CD4-positive, alpha-beta T cell treated with Interleukin-1 beta for 1 hour (primary cell): Measurements from ENCODE around the gene TBC1D1.
A peak's percentile ranks its signal among the peaks of the same experiment; 100 is the strongest.

ENCODE experiments used
- DNase-seq, 2 donors: peaks; one replicate each; pipeline ENCODE4 v3.0.0-alpha.2; 2020 to 2022

The TBC1D1 gene

DNA sequence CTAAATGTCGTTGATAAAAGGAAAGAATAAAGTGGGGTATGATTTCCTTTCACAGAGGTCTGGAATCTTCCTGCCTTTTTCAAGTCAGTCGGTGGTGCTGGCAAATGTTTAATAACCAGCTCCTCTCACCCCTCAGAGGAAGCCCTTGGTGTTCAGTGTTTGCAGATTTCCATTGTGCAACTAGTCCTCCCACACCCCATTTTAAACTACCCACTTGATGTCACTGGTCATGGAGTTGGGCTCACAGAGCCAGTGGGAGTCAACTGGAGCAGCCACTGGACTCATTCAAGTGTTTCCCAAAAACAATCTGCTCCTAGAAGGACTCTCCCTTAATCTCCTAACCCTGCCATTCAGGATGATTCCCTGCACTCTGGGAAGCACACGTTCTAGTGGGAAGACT, 218.5 kb downstream of the TBC1D1 start:
- no peak for DNase-seq

- no peak for DNase-seq
These were observed 219.0 kb downstream of the TBC1D1 start for GRCh38 chr4:38109896-38110295.

DNA sequence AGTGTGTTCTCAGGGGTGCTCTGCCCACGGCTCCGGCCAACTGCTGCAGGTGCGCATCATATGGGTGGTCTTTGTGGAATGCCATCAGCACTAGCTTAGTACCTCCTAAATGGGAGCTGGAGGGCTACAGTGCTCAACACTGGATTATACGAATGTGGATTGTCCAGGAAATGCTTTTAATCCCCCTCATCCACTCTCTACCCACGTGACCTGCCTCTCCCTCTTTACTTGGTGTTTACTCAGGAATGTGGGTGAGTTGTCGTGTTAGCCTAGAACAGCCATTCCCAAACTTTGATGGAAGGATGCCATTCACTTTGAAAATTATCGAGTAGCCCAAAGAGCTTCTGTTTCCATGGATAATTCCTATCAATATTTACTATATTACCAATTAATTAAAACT, 220.1 kb downstream of the TBC1D1 start:
- no peak for DNase-seq

GRCh38 chr4:38111717-38112116, 220.8 kb downstream of the TBC1D1 start:
- DNase-seq = no peak

- DNase-seq = no peak
These were observed 222.2 kb downstream of the TBC1D1 start for GRCh38 chr4:38113132-38113531.

DNA sequence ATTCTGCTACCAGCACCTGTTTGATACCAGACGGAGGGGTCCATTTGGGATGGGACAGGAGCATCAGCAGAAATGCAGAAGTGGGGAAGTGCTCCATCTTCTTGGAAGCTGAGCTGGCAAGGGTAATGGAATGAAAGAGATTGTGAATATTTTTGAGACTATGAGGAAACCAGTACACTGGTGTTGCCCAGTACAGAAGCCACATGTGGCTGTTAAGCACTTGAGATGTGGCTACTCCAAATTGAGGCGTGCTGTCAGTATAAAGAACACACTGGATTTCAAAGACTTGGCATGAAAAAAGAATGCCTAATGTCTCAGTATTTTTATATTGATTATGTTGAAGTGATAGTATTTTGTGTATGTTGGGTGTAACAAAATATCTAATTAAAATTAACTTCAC, 222.7 kb downstream of the TBC1D1 start:
- no peak for DNase-seq

GRCh38 chr4:38114386-38115150, 223.7 kb downstream of the TBC1D1 start:
- DNase-seq = no peak

DNA sequence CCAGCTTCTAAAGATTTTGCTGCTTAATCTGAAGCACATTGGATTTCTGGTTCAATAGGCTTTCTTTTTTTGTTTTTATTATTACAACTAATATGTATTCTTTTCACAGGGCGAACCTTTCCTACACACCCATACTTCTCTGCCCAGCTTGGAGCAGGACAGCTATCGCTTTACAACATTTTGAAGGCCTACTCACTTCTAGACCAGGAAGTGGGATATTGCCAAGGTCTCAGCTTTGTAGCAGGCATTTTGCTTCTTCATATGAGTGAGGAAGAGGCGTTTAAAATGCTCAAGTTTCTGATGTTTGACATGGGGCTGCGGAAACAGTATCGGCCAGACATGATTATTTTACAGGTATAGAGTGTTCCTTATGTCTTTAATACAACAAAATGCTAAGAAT, 224.7 kb downstream of the TBC1D1 start:
- no peak for DNase-seq

GRCh38 chr4:38117591-38117990, 226.7 kb downstream of the TBC1D1 start:
- no peak for DNase-seq

GRCh38 chr4:38119668-38120385, 228.9 kb downstream of the TBC1D1 start:
- no peak for DNase-seq

- DNase-seq = no peak
These were observed 229.9 kb downstream of the TBC1D1 start for GRCh38 chr4:38120772-38121171.

DNA sequence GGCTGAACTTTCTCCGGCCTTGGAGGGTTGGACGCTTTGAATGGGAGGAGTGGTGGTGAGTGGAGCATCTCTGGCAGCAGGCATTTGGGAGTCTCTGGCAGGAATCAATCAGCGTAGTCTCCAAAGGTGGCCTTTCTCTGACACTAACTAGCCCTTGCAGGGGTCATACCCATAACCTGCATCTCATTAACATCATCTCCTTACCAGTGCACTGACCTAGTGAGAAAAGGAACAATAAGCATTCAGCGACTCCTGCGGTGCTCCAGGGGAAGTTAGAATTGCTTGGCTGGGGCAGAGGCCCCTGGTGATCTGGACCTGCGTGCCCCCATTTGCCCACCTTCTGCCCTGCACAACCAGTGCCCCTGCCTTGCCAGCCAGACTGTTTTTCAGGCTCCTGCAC, 231.2 kb downstream of the TBC1D1 start:
- DNase-seq = no peak

DNA sequence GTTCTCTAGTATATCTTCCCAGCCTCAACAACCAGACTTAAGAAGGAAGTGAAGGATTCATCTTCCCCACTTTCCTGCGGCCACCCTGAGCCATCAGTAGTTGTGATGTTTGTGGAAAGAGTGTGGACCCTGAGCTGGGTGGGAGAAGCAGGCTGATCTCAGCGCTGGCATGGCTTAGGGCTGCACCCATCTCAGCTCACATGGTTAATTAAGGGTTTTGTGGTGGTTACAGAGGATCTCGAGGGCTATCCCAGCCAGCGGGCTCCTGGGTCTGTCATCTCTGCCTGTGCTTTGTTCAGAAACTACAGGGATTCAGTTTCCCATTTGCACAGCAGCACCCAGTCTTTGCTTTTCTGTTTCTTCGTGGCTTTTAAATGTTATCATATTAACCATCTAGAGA, 232.7 kb downstream of the TBC1D1 start:
- DNase-seq = no peak

- DNase-seq = no peak
These were observed 234.1 kb downstream of the TBC1D1 start for GRCh38 chr4:38124961-38125360.

GRCh38 chr4:38125816-38126215, 234.9 kb downstream of the TBC1D1 start:
- DNase-seq = no peak

DNA sequence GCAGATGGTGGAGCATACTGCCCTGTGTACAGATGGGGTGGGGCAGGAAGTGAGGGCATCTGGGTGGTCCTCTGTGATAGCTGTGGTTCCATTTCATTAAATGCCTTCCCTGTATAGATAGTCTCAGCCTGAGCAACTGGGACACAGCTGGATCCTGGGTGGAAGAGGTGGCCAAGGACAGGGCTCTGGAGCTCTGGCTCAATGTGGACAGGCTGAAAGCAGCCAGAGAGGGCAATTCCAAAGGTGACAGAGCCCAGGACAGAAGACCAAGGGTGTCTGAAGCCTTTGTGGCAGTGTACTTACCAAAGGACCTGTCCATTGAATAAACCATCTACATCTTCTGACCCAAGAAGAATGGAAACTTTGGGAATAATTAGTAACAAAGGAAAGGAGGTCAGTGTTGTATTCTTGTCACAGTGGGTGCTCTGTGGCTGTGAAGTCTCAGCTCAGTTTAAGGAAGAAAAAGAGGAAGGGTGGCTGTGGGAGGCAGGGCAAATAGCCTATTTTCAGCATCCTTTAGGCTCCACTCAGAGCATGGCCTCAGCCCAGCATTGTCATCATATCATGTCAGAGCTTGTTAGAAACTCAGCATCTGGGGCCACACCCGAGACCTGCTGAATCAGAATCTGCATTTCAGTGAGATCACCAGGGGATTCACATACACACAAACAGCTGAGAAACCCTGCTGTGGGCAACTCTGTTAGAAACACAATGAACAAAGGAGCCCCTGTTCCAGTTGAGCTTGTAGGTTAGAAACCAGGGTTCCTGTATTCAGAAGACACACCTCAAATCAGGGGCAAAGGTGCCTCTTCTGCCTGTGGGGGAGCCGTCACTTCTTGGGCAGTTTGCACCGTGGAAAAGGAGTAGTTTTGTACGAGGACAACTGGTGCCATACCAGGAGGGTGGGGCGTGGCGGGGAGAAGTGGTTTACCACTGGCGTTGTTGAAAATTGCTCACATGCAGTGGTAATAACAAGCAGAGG, 237.9 kb downstream of the TBC1D1 start:
- DNase-seq = peak; percentile 63 to 65

DNA sequence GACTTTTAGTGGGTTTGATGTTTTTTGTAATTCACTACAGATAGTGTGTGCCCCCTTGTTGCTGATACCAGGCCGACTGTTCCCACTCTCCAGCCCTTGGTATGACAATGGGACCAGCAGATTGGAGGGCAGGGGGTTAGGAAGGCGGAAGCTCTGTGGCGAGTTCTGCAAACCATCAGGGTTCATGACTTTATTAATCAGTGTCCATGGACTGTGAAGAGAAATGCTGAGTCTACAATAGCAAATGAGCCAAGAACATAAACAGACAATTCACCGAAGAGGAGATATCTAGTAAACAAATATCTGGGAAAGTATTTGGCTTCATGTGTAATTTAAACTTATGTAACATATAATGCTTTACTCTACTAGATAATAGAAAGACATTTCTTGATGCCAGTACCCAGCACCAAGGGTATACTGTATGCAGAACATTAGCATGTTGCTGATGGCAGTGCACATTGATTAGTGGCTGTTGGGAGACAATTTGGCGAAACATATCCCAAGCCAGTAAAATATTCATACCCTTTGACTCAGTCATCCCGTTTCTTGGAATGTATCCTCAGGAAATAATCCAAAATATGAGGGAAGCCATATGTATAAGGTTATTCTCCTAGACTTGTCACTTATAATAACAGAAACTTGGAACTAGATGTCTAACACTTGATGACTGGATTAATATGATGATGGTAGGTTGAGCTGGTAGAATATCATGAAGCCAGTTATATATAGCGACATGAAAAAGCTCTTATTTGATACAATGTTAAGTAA, 238.8 kb downstream of the TBC1D1 start:
- no peak for DNase-seq

- DNase-seq = no peak
These were observed 240.0 kb downstream of the TBC1D1 start for GRCh38 chr4:38130884-38131283.

DNA sequence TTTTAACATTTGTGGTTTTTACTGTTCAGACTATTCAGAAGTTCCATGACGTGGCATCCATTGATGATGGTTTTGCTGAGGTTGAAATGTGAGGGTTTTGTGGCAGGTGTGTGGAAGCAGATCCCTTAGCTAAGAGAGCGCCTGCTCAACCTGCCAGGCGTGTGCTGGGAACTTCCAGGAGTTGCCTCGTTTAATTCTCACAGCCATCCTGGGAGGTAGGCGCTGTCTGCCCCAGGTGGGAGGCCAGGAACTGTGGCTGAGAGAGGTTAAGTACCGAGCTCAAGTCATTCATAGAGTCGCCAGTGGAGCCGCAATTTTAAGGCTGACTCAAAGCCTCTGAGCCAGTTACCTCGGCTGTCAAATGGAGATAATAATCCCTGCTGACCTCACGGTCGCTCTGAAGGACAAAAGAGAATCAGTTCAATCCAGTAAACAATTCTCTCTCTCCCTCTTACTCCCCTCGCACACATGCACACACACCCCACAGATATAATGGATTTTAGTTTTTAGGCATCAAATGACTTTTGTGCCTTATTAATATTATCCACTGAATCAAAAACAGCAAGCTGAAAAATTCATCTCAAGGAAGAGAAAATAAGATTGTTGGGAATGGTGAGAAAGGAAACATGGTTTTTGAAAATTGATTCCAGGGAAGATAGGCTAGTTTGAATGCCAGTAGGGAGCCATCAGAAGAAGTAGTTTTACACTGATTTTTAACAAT, 240.6 kb downstream of the TBC1D1 start:
- peak; percentile 51 to 79 for DNase-seq

DNA sequence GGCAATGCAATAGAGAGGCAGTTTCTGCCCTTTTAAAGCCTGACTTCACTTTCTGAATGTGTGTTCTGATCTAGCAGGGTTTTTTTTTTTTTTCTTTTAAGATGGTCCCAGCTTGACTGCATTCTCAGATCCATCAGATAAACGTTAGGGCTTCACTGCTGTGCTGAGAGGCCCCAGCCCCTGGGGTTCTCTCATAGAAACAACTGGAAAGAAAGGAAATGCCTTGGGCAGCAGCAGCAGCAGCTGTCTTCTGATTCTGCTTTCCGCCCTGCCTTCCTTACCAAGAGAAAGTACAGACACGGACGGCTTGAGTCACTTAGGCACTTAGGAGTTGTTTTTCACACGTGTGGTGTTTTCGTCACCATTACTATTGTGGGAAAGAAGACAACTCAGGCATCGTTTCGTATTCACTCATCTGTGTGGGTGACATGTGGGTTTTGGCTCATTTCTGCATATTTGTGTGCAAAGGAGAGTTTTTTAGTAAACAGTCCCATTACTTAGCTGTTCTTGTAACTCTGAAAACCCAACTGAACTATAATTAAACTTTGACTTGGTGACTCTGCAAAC, 241.3 kb downstream of the TBC1D1 start:
- DNase-seq = peak; percentile 58 to 76
